ENCODE measurements around the gene SPAG9.

Gene SPAG9

GRCh38 chr17:51057534-51057933 is 63.1 kb downstream of the SPAG9 start:
- H3K27ac ChIP-seq: no peak overlapping the region
- ChIA-PET POLR2A (ENCODE audit: low non-redundant PET) (no interaction called here), CTCF (interaction anchor here (0.6 to 2.3 kb wide), 5 partner anchors 12 to 104 kb away, joined by 3 to 13 read pairs (median 4); no protein-coding TSS in a partner anchor)
- DNase-seq (ENCODE audit: low spot score): no peak
- no peak for TF ChIP-seq CTCF (conservative IDR thresholded peaks at IDR 0.05; ENCODE audit: low read depth)

- peak; percentile 44 for DNase-seq (ENCODE audit: low spot score)
- CTCF ChIA-PET: interaction anchor here (0.6 to 2.3 kb wide), 13 partner anchors 11 to 1117 kb away, joined by 3 to 13 read pairs (median 4); no protein-coding TSS in a partner anchor
- H3K27ac ChIP-seq: peak overlapping the region; percentile 54; the same call in 1 of the 2 replicates
- POLR2A ChIA-PET (ENCODE audit: low non-redundant PET): no interaction called here
- peak; percentile 78 for TF ChIP-seq CTCF (conservative IDR thresholded peaks at IDR 0.05; ENCODE audit: low read depth)
Observed at GRCh38 chr17:51056813-51057510, 63.7 kb downstream of the SPAG9 start.

GRCh38 chr17:51054748-51055147 is 65.9 kb downstream of the SPAG9 start:
- no peak for TF ChIP-seq CTCF (conservative IDR thresholded peaks at IDR 0.05; ENCODE audit: low read depth)
- CTCF ChIA-PET: interaction anchor here (0.6 kb wide), 1 partner anchor 24 kb away, joined by 3 read pairs; no protein-coding TSS in a partner anchor

GRCh38 chr17:51052235-51052634 is 68.4 kb downstream of the SPAG9 start:
- ChIA-PET POLR2A (ENCODE audit: low non-redundant PET) (no interaction called here), CTCF (interaction anchor here (0.6 kb wide), 1 partner anchor 22 kb away, joined by 5 read pairs; no protein-coding TSS in a partner anchor)
- H3K27ac ChIP-seq: no peak overlapping the region
- no peak for DNase-seq (ENCODE audit: low spot score)
- TF ChIP-seq CTCF (conservative IDR thresholded peaks at IDR 0.05; ENCODE audit: low read depth): no peak

More at GRCh38 chr17:51054748-51055147, 65.9 kb downstream of the SPAG9 start:
- H3K27ac ChIP-seq: no peak overlapping the region
- POLR2A ChIA-PET (ENCODE audit: low non-redundant PET): no interaction called here
- DNase-seq (ENCODE audit: low spot score): no peak

GRCh38 chr17:51050291-51051033 is 70.2 kb downstream of the SPAG9 start:
- ChIA-PET CTCF (interaction anchor here (0.6 kb wide), 1 partner anchor 12 kb away, joined by 4 read pairs; no protein-coding TSS in a partner anchor), POLR2A (ENCODE audit: low non-redundant PET) (no interaction called here)

More at GRCh38 chr17:51050291-51051033, 70.2 kb downstream of the SPAG9 start:
- no peak for TF ChIP-seq CTCF (conservative IDR thresholded peaks at IDR 0.05; ENCODE audit: low read depth)
- DNase-seq (ENCODE audit: low spot score): no peak
- H3K27ac ChIP-seq: no peak overlapping the region

All from RWPE1 (cell line).